Measurements from ENCODE around the gene NXPH3.

The NXPH3 gene

GRCh38 chr17:49576088-49576916 is 631 bp downstream of the NXPH3 start:
- no peaks in the 10 kb centered on the region for H3K36me3 ChIP-seq (ENCODE audit: insufficient read depth, low read length)
- H3K9ac ChIP-seq (ENCODE audit: insufficient read length), result peak overlapping the region; percentile 37
- H3K4me3 ChIP-seq, result peak overlapping the region; percentile 90
- no peak for DNase-seq (ENCODE audit: low read depth, low spot score)
- TF ChIP-seq FOXP2 (optimal IDR thresholded peaks at IDR 0.05; ENCODE audit: control extremely low read depth, extremely low read length, insufficient read depth) (no peak), EZH2 (IDR thresholded peaks at IDR 0.05) (no peak), POLR2AphosphoS5 (IDR thresholded peaks at IDR 0.05; ENCODE audit: borderline replicate concordance, low read depth, low read length) (no peak)
- no peak overlapping the region for H3K27ac ChIP-seq
- H3K9me3 ChIP-seq (ENCODE audit: low read depth, low read length), result no peaks in the 10 kb centered on the region

GRCh38 chr17:49576917-49577649 is 1.4 kb downstream of the NXPH3 start:
- DNase-seq (ENCODE audit: low read depth, low spot score), result no peak
- TF ChIP-seq EZH2 (IDR thresholded peaks at IDR 0.05) (no peak), POLR2AphosphoS5 (IDR thresholded peaks at IDR 0.05; ENCODE audit: borderline replicate concordance, low read depth, low read length) (no peak), FOXP2 (optimal IDR thresholded peaks at IDR 0.05; ENCODE audit: control extremely low read depth, extremely low read length, insufficient read depth) (no peak)
- Histone ChIP-seq H3K4me3 (peak overlapping the region; percentile 90), H3K9me3 (ENCODE audit: low read depth, low read length) (no peaks in the 10 kb centered on the region), H3K9ac (ENCODE audit: insufficient read length) (peak overlapping the region; percentile 37), H3K27ac (no peak overlapping the region), H3K36me3 (ENCODE audit: insufficient read depth, low read length) (no peaks in the 10 kb centered on the region)

- no peak overlapping the region for H3K27ac ChIP-seq
- peak overlapping the region; percentile 90 for H3K4me3 ChIP-seq
- TF ChIP-seq EZH2 (IDR thresholded peaks at IDR 0.05), result no peak
- no peak for TF ChIP-seq POLR2AphosphoS5 (IDR thresholded peaks at IDR 0.05; ENCODE audit: borderline replicate concordance, low read depth, low read length)
- no peak for TF ChIP-seq FOXP2 (optimal IDR thresholded peaks at IDR 0.05; ENCODE audit: control extremely low read depth, extremely low read length, insufficient read depth)
- H3K9ac ChIP-seq (ENCODE audit: insufficient read length), result no peak overlapping the region
- H3K9me3 ChIP-seq (ENCODE audit: low read depth, low read length), result no peaks in the 10 kb centered on the region
- DNase-seq (ENCODE audit: low read depth, low spot score), result no peak
- no peaks in the 10 kb centered on the region for H3K36me3 ChIP-seq (ENCODE audit: insufficient read depth, low read length)
Observed at GRCh38 chr17:49577650-49577934, 1.9 kb downstream of the NXPH3 start.

DNA sequence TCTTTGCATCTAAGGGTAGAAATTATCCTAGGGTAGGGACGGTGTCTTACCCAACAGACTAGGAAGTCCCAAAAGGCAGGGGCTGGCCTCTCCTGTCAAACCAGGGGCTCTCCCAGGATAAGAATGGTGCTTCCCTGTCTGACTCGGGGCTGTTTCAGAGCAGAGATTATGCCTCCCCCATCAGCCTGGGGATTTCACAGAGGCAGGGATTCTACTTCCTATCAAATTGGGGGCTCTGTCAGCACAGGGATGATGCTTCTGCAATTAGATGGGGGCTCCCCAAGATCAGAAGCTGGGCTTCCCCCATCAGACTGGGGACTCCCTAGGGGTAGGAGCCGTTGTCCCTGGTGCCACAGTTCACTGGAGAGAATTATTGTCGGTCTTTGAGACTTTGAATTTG is 2.3 kb downstream of the NXPH3 start:
- no peak overlapping the region for H3K9ac ChIP-seq (ENCODE audit: insufficient read length)
- no peak overlapping the region for H3K4me3 ChIP-seq
- no peak for TF ChIP-seq FOXP2 (optimal IDR thresholded peaks at IDR 0.05; ENCODE audit: control extremely low read depth, extremely low read length, insufficient read depth)
- no peak for TF ChIP-seq EZH2 (IDR thresholded peaks at IDR 0.05)
- TF ChIP-seq POLR2AphosphoS5 (IDR thresholded peaks at IDR 0.05; ENCODE audit: borderline replicate concordance, low read depth, low read length), result no peak
- H3K27ac ChIP-seq, result no peak overlapping the region
- no peaks in the 10 kb centered on the region for H3K9me3 ChIP-seq (ENCODE audit: low read depth, low read length)
- DNase-seq (ENCODE audit: low read depth, low spot score), result no peak
- H3K36me3 ChIP-seq (ENCODE audit: insufficient read depth, low read length), result no peaks in the 10 kb centered on the region

GRCh38 chr17:49578414-49578813 is 2.7 kb downstream of the NXPH3 start:
- H3K27ac ChIP-seq, result no peak overlapping the region
- no peak overlapping the region for H3K4me3 ChIP-seq
- TF ChIP-seq POLR2AphosphoS5 (IDR thresholded peaks at IDR 0.05; ENCODE audit: borderline replicate concordance, low read depth, low read length), result no peak
- DNase-seq (ENCODE audit: low read depth, low spot score), result no peak
- no peaks in the 10 kb centered on the region for H3K9me3 ChIP-seq (ENCODE audit: low read depth, low read length)
- H3K36me3 ChIP-seq (ENCODE audit: insufficient read depth, low read length), result no peaks in the 10 kb centered on the region
- no peak overlapping the region for H3K9ac ChIP-seq (ENCODE audit: insufficient read length)

DNA sequence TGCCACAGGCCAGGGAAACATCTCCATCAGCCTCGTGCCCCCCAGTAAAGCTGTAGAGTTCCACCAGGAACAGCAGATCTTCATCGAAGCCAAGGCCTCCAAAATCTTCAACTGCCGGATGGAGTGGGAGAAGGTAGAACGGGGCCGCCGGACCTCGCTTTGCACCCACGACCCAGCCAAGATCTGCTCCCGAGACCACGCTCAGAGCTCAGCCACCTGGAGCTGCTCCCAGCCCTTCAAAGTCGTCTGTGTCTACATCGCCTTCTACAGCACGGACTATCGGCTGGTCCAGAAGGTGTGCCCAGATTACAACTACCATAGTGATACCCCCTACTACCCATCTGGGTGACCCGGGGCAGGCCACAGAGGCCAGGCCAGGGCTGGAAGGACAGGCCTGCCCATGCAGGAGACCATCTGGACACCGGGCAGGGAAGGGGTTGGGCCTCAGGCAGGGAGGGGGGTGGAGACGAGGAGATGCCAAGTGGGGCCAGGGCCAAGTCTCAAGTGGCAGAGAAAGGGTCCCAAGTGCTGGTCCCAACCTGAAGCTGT is 3.4 kb downstream of the NXPH3 start:
- Histone ChIP-seq H3K9ac (ENCODE audit: insufficient read length) (no peak overlapping the region), H3K4me3 (no peak overlapping the region), H3K36me3 (ENCODE audit: insufficient read depth, low read length) (no peaks in the 10 kb centered on the region), H3K9me3 (ENCODE audit: low read depth, low read length) (no peaks in the 10 kb centered on the region), H3K27ac (no peak overlapping the region)
- DNase-seq (ENCODE audit: low read depth, low spot score), result no peak
- TF ChIP-seq FOXP2 (optimal IDR thresholded peaks at IDR 0.05; ENCODE audit: control extremely low read depth, extremely low read length, insufficient read depth) (no peak), POLR2AphosphoS5 (IDR thresholded peaks at IDR 0.05; ENCODE audit: borderline replicate concordance, low read depth, low read length) (no peak), EZH2 (IDR thresholded peaks at IDR 0.05) (no peak)

GRCh38 chr17:49579522-49579921 is 3.9 kb downstream of the NXPH3 start:
- H3K4me3 ChIP-seq, result no peak overlapping the region
- no peaks in the 10 kb centered on the region for H3K9me3 ChIP-seq (ENCODE audit: low read depth, low read length)
- no peaks in the 10 kb centered on the region for H3K36me3 ChIP-seq (ENCODE audit: insufficient read depth, low read length)
- H3K9ac ChIP-seq (ENCODE audit: insufficient read length), result no peak overlapping the region
- H3K27ac ChIP-seq, result no peak overlapping the region
- no peak for TF ChIP-seq POLR2AphosphoS5 (IDR thresholded peaks at IDR 0.05; ENCODE audit: borderline replicate concordance, low read depth, low read length)
- TF ChIP-seq EZH2 (IDR thresholded peaks at IDR 0.05), result no peak
- DNase-seq (ENCODE audit: low read depth, low spot score), result no peak

DNA sequence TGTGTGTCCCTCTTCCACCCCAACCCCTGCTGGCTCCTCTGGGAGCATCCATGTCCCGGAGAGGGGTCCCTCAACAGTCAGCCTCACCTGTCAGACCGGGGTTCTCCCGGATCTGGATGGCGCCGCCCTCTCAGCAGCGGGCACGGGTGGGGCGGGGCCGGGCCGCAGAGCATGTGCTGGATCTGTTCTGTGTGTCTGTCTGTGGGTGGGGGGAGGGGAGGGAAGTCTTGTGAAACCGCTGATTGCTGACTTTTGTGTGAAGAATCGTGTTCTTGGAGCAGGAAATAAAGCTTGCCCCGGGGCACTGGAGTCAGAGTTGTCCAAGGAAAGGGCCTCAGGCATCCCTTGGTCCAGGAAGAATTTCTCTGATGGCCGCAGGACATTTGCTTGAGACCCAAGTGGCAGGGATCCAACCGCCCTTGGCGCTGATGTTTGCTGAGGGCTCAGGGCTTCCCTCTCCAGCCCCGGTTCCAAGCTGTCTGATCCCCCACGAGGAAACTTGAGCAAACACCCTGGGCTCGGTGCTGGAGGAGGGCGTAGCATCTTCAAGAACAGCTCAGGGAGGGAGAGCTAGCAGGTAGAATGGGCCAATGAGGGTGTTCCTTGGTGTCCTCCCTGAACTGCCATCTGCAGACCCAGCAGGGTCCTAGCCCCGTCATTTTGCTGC is 4.5 kb downstream of the NXPH3 start:
- H3K9me3 ChIP-seq (ENCODE audit: low read depth, low read length), result no peaks in the 10 kb centered on the region

More for the DNA sequence above, 4.5 kb downstream of the NXPH3 start:
- H3K4me3 ChIP-seq, result no peak overlapping the region
- no peak overlapping the region for H3K9ac ChIP-seq (ENCODE audit: insufficient read length)
- no peak for DNase-seq (ENCODE audit: low read depth, low spot score)
- H3K27ac ChIP-seq, result peak overlapping the region; percentile 44
- H3K36me3 ChIP-seq (ENCODE audit: insufficient read depth, low read length), result no peaks in the 10 kb centered on the region
- TF ChIP-seq POLR2AphosphoS5 (IDR thresholded peaks at IDR 0.05; ENCODE audit: borderline replicate concordance, low read depth, low read length), result no peak
- no peak for TF ChIP-seq FOXP2 (optimal IDR thresholded peaks at IDR 0.05; ENCODE audit: control extremely low read depth, extremely low read length, insufficient read depth)
- no peak for TF ChIP-seq EZH2 (IDR thresholded peaks at IDR 0.05)

All from SK-N-MC (cell line).